Measurements from ENCODE around the gene OCA2. TPM values are rescaled to one million over a fixed set of nuclear protein-coding genes. Genes with fewer than 3 reads are reported as not detected.

The OCA2 gene
- total RNA-seq, 6 donors from 2014 or later: 0.83 to 6.0 (median 2.0) TPM

DNA sequence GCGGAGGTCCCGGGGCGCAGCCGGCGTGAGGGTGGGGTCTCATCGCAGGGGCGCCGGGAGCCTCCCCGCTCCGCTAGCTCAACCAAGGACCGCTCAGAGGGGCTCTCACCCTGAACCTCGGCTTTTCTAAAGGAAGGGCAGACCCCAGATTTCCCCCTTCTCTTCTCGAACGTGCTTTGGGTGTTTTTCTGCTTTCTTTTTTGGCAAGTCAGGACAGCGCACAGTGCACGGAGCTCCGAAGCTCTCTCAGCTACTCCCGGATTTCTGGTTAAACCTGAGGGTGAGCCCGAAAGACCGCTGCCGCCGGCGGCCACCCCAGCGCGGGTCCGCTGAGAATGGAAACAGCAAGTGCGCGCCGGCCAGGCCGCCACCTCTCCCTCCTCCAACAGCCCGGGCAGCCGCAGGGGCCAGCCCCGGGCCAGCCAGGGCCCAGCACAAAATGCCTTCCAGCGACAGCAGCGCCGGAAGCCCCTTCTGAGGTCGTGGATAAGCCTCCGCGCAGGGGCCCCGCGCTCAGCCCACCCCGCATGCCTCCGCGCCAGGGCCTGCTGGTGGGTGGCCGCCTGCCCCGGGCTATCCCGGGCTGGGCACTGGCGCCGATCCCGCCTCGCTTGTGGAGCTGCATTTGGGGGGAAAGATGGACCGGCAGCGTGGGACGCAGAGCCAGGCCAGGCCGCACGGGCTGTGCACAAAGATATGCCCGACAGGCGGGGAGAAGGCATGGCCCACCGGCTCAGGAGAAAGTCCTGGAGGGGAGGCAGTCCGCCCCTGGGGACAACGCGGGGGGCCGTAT is 8.2 kb upstream of the OCA2 start:
- Histone ChIP-seq H3K27me3 (peaks cover 0 to 14% (median 4%) of the 10 kb centered on the region in 4 donors), H3K9me3 (no peaks in the 10 kb centered on the region), H3K27ac (no peak overlapping the region), H3K4me1 (peaks cover 9 to 20% (median 18%) of the 10 kb centered on the region in 4 donors), H3K36me3 (peaks cover under 1 to 20% (median 12%) of the 10 kb centered on the region in 4 donors), H3K4me3 (peak overlapping the region; percentile 23 to 63 (median 56))
- 0 to 3% methylated on average over 15 to 30 of the region's 63 CpGs for WGBS, 2 donors
- TF ChIP-seq POLR2AphosphoS5 (IDR thresholded peaks at IDR 0.05): no peak
- TF ChIP-seq, protein P1, sequence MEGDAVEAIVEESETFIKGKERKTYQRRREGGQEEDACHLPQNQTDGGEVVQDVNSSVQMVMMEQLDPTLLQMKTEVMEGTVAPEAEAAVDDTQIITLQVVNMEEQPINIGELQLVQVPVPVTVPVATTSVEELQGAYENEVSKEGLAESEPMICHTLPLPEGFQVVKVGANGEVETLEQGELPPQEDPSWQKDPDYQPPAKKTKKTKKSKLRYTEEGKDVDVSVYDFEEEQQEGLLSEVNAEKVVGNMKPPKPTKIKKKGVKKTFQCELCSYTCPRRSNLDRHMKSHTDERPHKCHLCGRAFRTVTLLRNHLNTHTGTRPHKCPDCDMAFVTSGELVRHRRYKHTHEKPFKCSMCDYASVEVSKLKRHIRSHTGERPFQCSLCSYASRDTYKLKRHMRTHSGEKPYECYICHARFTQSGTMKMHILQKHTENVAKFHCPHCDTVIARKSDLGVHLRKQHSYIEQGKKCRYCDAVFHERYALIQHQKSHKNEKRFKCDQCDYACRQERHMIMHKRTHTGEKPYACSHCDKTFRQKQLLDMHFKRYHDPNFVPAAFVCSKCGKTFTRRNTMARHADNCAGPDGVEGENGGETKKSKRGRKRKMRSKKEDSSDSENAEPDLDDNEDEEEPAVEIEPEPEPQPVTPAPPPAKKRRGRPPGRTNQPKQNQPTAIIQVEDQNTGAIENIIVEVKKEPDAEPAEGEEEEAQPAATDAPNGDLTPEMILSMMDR (IDR thresholded peaks at IDR 0.05): no peak
- DNase-seq (peak in 1 of 2 donors; percentile 86), ATAC-seq (ENCODE audit: low FRiP score in 2 of 2) (peak in 1 of 2 donors; percentile 66)

DNA sequence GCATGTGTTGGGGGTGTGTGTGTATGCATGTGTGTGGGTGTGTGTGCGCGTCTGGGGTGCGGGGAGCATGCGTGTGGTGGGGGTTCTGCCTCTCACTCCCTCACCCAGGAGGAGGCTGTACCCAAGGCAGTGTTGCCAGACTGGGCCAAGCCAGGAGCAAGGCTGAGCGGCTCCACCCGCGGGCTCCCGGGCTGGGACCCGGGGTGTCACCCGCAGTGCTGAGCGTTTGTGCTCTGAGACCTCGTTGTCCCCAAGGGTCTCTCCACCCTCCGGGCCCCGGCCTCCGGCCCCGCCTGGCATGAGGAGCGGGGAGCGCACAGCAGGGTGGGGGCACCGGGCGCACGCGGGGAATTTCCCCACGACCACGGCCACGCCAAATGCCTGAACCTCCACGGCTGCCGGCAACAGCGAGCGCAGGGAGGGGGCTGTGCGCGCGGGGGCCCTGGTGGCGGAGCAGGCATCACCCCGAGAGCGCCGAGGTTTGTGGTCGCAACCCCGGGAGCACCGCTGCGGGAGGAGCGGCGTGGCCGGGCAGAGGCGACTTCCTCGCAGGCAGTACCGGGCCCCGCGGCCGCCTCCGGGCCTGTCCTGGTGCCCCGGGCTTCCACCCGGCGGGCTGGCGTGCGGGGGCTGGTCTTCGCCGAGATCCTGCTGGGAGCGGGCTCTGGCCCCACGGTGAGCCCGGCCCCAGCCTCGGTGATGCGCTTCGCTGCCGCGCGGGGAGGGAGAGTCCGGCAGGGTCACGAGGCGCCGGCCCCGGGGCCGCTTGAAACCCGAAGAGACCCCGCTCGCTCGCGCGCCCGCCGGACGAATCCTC is 7.4 kb upstream of the OCA2 start:
- H3K36me3 ChIP-seq: peaks cover 0 to 12% (median 4%) of the 10 kb centered on the region in 4 donors
- peaks cover 0 to 14% (median 4%) of the 10 kb centered on the region in 4 donors for H3K27me3 ChIP-seq
- WGBS, 2 donors: 18 to 19% methylated on average over 17 to 30 of the region's 81 CpGs
- H3K4me3 ChIP-seq: peak overlapping the region; percentile 23 to 63 (median 56)
- H3K9me3 ChIP-seq: no peaks in the 10 kb centered on the region
- H3K4me1 ChIP-seq: peaks cover 9 to 20% (median 18%) of the 10 kb centered on the region in 4 donors
- DNase-seq: peak in 1 of 2 donors; percentile 87
- no peak overlapping the region for H3K27ac ChIP-seq
- peak in 1 of 2 donors; percentile 57 for ATAC-seq (ENCODE audit: low FRiP score in 2 of 2)
- TF ChIP-seq POLR2AphosphoS5 (IDR thresholded peaks at IDR 0.05) (no peak), EP300 (IDR thresholded peaks at IDR 0.05) (no peak), POLR2A (IDR thresholded peaks at IDR 0.05) (no peak)
- TF ChIP-seq, protein P1 (IDR thresholded peaks at IDR 0.05): no peak

DNA sequence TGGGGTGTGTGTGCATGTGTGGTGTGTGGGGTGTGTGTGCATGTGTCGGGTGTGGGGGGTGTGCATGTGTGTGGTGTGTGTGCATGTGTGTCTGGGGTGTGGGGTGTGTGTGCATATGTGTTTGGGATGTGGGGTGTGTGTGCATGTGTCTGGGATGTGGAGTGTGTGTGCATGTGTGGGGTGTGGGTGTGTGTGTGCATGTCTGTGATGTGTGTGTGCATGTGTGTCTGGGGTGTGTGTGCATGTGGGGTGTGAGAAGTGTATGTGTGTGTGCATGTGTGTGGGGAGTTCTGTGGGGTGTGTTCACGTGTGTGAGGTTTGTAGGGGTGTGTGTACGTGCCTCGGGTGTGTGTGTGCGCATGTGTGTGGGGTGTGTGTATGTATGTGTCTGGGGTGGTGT is 6.7 kb upstream of the OCA2 start:
- ATAC-seq (ENCODE audit: low FRiP score in 2 of 2): no peak
- Histone ChIP-seq H3K4me3 (no peak overlapping the region), H3K27ac (no peak overlapping the region), H3K36me3 (peaks cover 0 to 5% (median 0%) of the 10 kb centered on the region in 4 donors), H3K4me1 (peaks cover 9 to 20% (median 18%) of the 10 kb centered on the region in 4 donors), H3K27me3 (peaks cover 0 to 14% (median 4%) of the 10 kb centered on the region in 4 donors), H3K9me3 (no peaks in the 10 kb centered on the region)
- WGBS, 2 donors: 78 to 88% methylated on average over 5 of the region's 5 CpGs
- no peak for TF ChIP-seq POLR2A (IDR thresholded peaks at IDR 0.05)
- TF ChIP-seq, protein P1 (IDR thresholded peaks at IDR 0.05): no peak
- no peak for DNase-seq

DNA sequence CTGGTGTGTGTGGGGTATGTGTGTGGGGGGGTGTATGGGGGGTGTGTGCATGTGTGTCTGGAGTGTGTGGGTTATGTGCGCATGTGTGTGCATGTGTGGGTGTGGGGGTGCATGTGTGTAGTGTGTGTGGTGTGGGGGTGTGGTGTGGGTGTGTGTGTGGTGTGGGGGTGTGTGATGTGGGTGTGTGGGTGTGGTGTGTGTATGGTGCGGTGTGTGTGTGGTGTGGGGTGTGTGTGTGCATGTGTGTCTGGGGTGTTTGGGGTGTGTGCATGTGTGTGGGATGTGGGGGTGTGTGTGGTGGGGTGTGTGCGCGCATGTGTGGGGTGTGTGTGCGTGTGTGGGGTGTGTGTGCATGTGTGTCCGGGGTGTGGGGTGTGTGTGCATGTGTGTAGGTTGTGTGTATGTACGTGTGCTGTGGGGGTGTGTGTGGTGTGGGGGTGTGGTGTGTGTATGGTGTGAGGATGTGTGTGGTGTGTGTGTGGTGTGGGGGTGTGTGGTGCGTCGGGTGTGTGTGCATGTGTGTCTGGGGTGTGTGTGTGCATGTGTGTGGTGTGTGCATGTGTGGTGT is 6.2 kb upstream of the OCA2 start:
- Histone ChIP-seq H3K9me3 (no peaks in the 10 kb centered on the region), H3K27ac (no peak overlapping the region), H3K4me3 (no peak overlapping the region), H3K27me3 (peaks cover 0 to 14% (median 4%) of the 10 kb centered on the region in 4 donors), H3K36me3 (peaks cover 0 to under 1% (median 0%) of the 10 kb centered on the region in 4 donors), H3K4me1 (peaks cover 9 to 20% (median 18%) of the 10 kb centered on the region in 4 donors)
- DNase-seq (no peak), ATAC-seq (ENCODE audit: low FRiP score in 2 of 2) (peak in 1 of 2 donors; percentile 2)
- TF ChIP-seq POLR2AphosphoS5 (IDR thresholded peaks at IDR 0.05) (no peak), POLR2A (IDR thresholded peaks at IDR 0.05) (no peak), EP300 (IDR thresholded peaks at IDR 0.05) (no peak)
- TF ChIP-seq, protein P1 (IDR thresholded peaks at IDR 0.05): no peak
- 94 to 96% methylated on average over 9 of the region's 9 CpGs for WGBS, 2 donors
